ENCODE data around the gene PDE7B. TPM values are rescaled to one million over a fixed set of nuclear protein-coding genes. Genes with fewer than 3 reads are reported as not detected.

The PDE7B gene
- total and polyA plus RNA-seq, 4 donors, result 0.26 to 3.7 (median 1.8) TPM

DNA sequence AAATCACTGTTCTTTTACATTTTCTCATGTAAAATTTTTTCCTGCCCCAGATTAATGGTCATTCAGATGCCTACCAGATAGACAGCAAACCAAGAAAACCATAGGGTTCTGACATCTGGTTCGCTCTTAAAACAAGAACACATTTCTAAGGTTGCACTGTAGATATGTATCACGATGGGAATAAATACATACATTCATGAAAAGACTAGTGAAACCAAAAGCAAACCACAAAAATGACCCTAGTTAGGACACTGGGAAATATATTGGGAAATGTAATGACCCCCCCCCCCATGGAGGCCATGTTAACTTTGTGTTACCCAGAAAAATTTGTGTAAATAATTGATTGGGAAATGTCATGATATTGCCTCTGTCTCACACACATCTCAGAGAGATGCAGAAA lies 361.1 kb downstream of the PDE7B start:
- Histone ChIP-seq H3K9me3 (ENCODE audit: control insufficient read depth in 4 of 4, insufficient read depth in 3 of 4, low read length in 3 of 4) (no peaks in the 10 kb centered on the region), H3K36me3 (ENCODE audit: control insufficient read depth in 4 of 4, insufficient read depth in 4 of 4, low read length in 4 of 4) (no peaks in the 10 kb centered on the region), H3K27me3 (ENCODE audit: control insufficient read depth in 3 of 3, insufficient read depth in 3 of 3, low read length in 2 of 3) (peaks cover 0 to 3% (median 0%) of the 10 kb centered on the region in 3 donors), H3K27ac (ENCODE audit: low read depth in 1 of 2, low read length in 1 of 2) (no peak overlapping the region), H3K4me1 (ENCODE audit: control insufficient read depth in 5 of 5, insufficient read depth in 5 of 5, low read length in 5 of 5) (peaks cover 0 to 23% (median 3%) of the 10 kb centered on the region in 5 donors), H3K9ac (ENCODE audit: insufficient read depth in 1 of 2, low read length in 2 of 2) (no peak overlapping the region), H3K4me3 (no peak overlapping the region)
- WGBS, 2 donors, result 93 to 95% methylated on average over 2 of the region's 2 CpGs
- TF ChIP-seq, protein P1, sequence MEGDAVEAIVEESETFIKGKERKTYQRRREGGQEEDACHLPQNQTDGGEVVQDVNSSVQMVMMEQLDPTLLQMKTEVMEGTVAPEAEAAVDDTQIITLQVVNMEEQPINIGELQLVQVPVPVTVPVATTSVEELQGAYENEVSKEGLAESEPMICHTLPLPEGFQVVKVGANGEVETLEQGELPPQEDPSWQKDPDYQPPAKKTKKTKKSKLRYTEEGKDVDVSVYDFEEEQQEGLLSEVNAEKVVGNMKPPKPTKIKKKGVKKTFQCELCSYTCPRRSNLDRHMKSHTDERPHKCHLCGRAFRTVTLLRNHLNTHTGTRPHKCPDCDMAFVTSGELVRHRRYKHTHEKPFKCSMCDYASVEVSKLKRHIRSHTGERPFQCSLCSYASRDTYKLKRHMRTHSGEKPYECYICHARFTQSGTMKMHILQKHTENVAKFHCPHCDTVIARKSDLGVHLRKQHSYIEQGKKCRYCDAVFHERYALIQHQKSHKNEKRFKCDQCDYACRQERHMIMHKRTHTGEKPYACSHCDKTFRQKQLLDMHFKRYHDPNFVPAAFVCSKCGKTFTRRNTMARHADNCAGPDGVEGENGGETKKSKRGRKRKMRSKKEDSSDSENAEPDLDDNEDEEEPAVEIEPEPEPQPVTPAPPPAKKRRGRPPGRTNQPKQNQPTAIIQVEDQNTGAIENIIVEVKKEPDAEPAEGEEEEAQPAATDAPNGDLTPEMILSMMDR (IDR thresholded peaks at IDR 0.05; ENCODE audit: control extremely low read depth, extremely low read depth), result no peak
- ATAC-seq (ENCODE audit: insufficient read depth, low FRiP score) (no peak), DNase-seq (peak in 1 of 3 donors; percentile 20)

DNA sequence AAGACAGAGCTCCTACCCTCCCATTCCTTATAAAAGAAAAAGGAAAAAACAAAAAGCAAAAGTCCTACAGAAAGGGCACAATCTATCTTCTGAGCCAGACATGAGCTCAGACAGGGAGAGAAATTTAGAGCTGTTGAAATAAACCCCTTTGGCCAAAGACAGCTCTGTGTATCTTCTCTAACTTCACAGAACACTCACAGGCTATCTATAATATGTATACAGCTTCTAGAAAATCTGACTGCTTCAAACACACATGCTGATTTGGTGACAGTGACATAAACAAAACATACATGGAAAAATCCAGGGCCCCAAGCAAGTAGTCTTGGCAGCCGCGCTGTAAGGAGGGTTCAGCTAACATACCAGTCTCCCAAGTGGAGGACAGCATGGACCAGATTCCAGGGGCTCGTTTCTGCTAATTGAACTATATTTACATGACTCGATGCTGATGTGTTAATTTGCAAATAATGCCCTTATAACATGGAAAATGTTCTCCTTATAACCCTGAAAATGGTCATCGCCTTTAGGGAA lies 361.6 kb downstream of the PDE7B start:
- TF ChIP-seq, protein P1 (IDR thresholded peaks at IDR 0.05; ENCODE audit: control extremely low read depth, extremely low read depth), result no peak
- peak; percentile 80 to 96 (median 95) for DNase-seq

DNA sequence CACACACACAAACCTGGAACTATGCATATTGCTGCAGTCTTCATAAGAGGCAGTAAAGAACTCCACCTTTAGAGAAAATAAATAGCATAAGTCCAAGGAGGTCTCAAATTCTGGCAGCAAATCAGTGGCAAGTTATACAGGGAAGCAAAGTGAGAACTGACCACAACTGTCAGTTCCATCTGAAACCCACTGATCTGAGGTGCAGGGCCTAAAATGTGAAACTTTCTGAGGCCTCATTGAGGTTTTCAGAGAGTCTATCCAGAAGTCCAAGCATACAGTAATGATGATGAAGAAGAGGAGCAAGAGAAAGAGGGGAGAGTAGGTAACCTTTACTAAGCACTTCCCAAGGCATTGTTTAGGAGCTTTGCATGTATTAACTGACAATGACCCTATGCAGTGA lies 362.4 kb downstream of the PDE7B start:
- ATAC-seq (ENCODE audit: insufficient read depth, low FRiP score) (no peak), DNase-seq (no peak)
- no peaks in the 10 kb centered on the region for H3K36me3 ChIP-seq (ENCODE audit: control insufficient read depth in 4 of 4, insufficient read depth in 4 of 4, low read length in 4 of 4)
- peaks cover 0 to 23% (median 3%) of the 10 kb centered on the region in 5 donors for H3K4me1 ChIP-seq (ENCODE audit: control insufficient read depth in 5 of 5, insufficient read depth in 5 of 5, low read length in 5 of 5)
- TF ChIP-seq, protein P1 (IDR thresholded peaks at IDR 0.05; ENCODE audit: control extremely low read depth, extremely low read depth), result no peak
- no peak overlapping the region for H3K9ac ChIP-seq (ENCODE audit: insufficient read depth in 1 of 2, low read length in 2 of 2)
- no peak overlapping the region for H3K27ac ChIP-seq (ENCODE audit: low read depth in 1 of 2, low read length in 1 of 2)
- H3K4me3 ChIP-seq, result no peak overlapping the region
- no peaks in the 10 kb centered on the region for H3K9me3 ChIP-seq (ENCODE audit: control insufficient read depth in 4 of 4, insufficient read depth in 3 of 4, low read length in 3 of 4)
- H3K27me3 ChIP-seq (ENCODE audit: control insufficient read depth in 3 of 3, insufficient read depth in 3 of 3, low read length in 2 of 3), result peaks cover 0 to 3% (median 0%) of the 10 kb centered on the region in 3 donors

More for the DNA sequence above, 361.6 kb downstream of the PDE7B start:
- 77 to 82% methylated on average over 5 of the region's 5 CpGs for WGBS, 2 donors
- peaks cover 0 to 3% (median 0%) of the 10 kb centered on the region in 3 donors for H3K27me3 ChIP-seq (ENCODE audit: control insufficient read depth in 3 of 3, insufficient read depth in 3 of 3, low read length in 2 of 3)
- no peak overlapping the region for H3K4me3 ChIP-seq
- no peak for ATAC-seq (ENCODE audit: insufficient read depth, low FRiP score)
- H3K4me1 ChIP-seq (ENCODE audit: control insufficient read depth in 5 of 5, insufficient read depth in 5 of 5, low read length in 5 of 5), result peaks cover 0 to 23% (median 3%) of the 10 kb centered on the region in 5 donors
- H3K9ac ChIP-seq (ENCODE audit: insufficient read depth in 1 of 2, low read length in 2 of 2), result no peak overlapping the region
- H3K36me3 ChIP-seq (ENCODE audit: control insufficient read depth in 4 of 4, insufficient read depth in 4 of 4, low read length in 4 of 4), result no peaks in the 10 kb centered on the region
- H3K9me3 ChIP-seq (ENCODE audit: control insufficient read depth in 4 of 4, insufficient read depth in 3 of 4, low read length in 3 of 4), result no peaks in the 10 kb centered on the region
- H3K27ac ChIP-seq (ENCODE audit: low read depth in 1 of 2, low read length in 1 of 2), result no peak overlapping the region

All from lung (tissue), 12 donors.